SH-SY5Y (cell line): ENCODE measurements around the gene SCN11A.

Source experiments
- GATA2 ChIP-seq: IDR thresholded peaks from 2 replicates; pipeline ENCODE4 v1.6.1; 2011; ENCODE audit warnings: mild to moderate bottlenecking, low read depth, low read length
- GATA3 ChIP-seq: IDR thresholded peaks from 2 replicates; pipeline ENCODE4 v1.6.1; 2011; ENCODE audit warnings: low read depth, mild to moderate bottlenecking, low read length, moderate library complexity

Gene SCN11A

GRCh38 chr3:39088456-39088855, 36.7 kb upstream of the SCN11A start:
- TF ChIP-seq GATA3: no peak
- TF ChIP-seq GATA2: no peak

GRCh38 chr3:39086144-39086543, 34.4 kb upstream of the SCN11A start:
- TF ChIP-seq GATA2: no peak
- no peak for TF ChIP-seq GATA3

GRCh38 chr3:39082666-39083313, 31.0 kb upstream of the SCN11A start:
- TF ChIP-seq GATA2 (no peak), GATA3 (no peak)

GRCh38 chr3:39080026-39080425, 28.3 kb upstream of the SCN11A start:
- no peak for TF ChIP-seq GATA3
- no peak for TF ChIP-seq GATA2

GRCh38 chr3:39079530-39079929, 27.8 kb upstream of the SCN11A start:
- TF ChIP-seq GATA3 (no peak), GATA2 (no peak)

- TF ChIP-seq GATA3: no peak
- TF ChIP-seq GATA2: no peak
These were observed 24.2 kb upstream of the SCN11A start for GRCh38 chr3:39075910-39076309.

GRCh38 chr3:39068556-39068955, 16.8 kb upstream of the SCN11A start:
- no peak for TF ChIP-seq GATA3
- no peak for TF ChIP-seq GATA2

GRCh38 chr3:39067286-39067685, 15.5 kb upstream of the SCN11A start:
- no peak for TF ChIP-seq GATA3
- TF ChIP-seq GATA2: no peak

GRCh38 chr3:39065197-39065596, 13.5 kb upstream of the SCN11A start:
- TF ChIP-seq GATA3 (no peak), GATA2 (no peak)

GRCh38 chr3:39064646-39065045, 12.9 kb upstream of the SCN11A start:
- no peak for TF ChIP-seq GATA3
- no peak for TF ChIP-seq GATA2

GRCh38 chr3:39063143-39063542, 11.4 kb upstream of the SCN11A start:
- no peak for TF ChIP-seq GATA2
- no peak for TF ChIP-seq GATA3

GRCh38 chr3:39062180-39062579, 10.4 kb upstream of the SCN11A start:
- TF ChIP-seq GATA2 (no peak), GATA3 (no peak)

- TF ChIP-seq GATA2 (no peak), GATA3 (no peak)
These were observed 4.4 kb upstream of the SCN11A start for GRCh38 chr3:39056151-39056550.

- TF ChIP-seq GATA2 (no peak), GATA3 (no peak)
These were observed 2.0 kb upstream of the SCN11A start for GRCh38 chr3:39053696-39054095.

- no peak for TF ChIP-seq GATA3
- TF ChIP-seq GATA2: no peak
These were observed 839 bp upstream of the SCN11A start for GRCh38 chr3:39052583-39052982.

- no peak for TF ChIP-seq GATA2
- no peak for TF ChIP-seq GATA3
These were observed 1.7 kb downstream of the SCN11A start for GRCh38 chr3:39050029-39050428.
